ENCODE measurements around the gene SLC24A3. TPM values are rescaled to one million over a fixed set of nuclear protein-coding genes. Genes with fewer than 3 reads are reported as not detected.

The SLC24A3 gene
- total and polyA plus RNA-seq, 2 of the 13 experiments (the other 11 are each of a cell fraction or from before 2014, with no cell fraction given) = not detected

GRCh38 chr20:19661717-19662636, 449.5 kb downstream of the SLC24A3 start (continued):
- TF ChIP-seq ZHX2 (IDR thresholded peaks at IDR 0.05; ENCODE audit: low read depth) (no peak), ZHX2 (CRISPR knock-in tag; IDR thresholded peaks at IDR 0.05; ENCODE audit: borderline replicate concordance) (no peak), ZNF354B (CRISPR knock-in tag; IDR thresholded peaks at IDR 0.05) (no peak), TMF1 (CRISPR knock-in tag; IDR thresholded peaks at IDR 0.05; ENCODE audit: low read depth) (no peak), ZNF839 (CRISPR knock-in tag; IDR thresholded peaks at IDR 0.05; ENCODE audit: borderline replicate concordance) (no peak), ZC3H13 (CRISPR knock-in tag; IDR thresholded peaks at IDR 0.05) (no peak), ZNF326 (CRISPR knock-in tag; IDR thresholded peaks at IDR 0.05; ENCODE audit: borderline replicate concordance) (0 out of 2 replicates have a peak, but pooled peaks have one; percentile 37), HINFP (CRISPR knock-in tag; IDR thresholded peaks at IDR 0.05; ENCODE audit: low read depth) (0 out of 2 replicates have a peak, but pooled peaks have one; percentile 12), JUN (CRISPR knock-in tag; IDR thresholded peaks at IDR 0.05) (no peak), ZNF652 (CRISPR knock-in tag; IDR thresholded peaks at IDR 0.05; ENCODE audit: borderline replicate concordance, low read depth) (no peak), ONECUT2 (CRISPR knock-in tag; IDR thresholded peaks at IDR 0.05) (no peak)
